Measurements from ENCODE around the gene TPCN1.
A peak's percentile ranks its signal among the peaks of the same experiment; 100 is the strongest.

The TPCN1 gene

DNA sequence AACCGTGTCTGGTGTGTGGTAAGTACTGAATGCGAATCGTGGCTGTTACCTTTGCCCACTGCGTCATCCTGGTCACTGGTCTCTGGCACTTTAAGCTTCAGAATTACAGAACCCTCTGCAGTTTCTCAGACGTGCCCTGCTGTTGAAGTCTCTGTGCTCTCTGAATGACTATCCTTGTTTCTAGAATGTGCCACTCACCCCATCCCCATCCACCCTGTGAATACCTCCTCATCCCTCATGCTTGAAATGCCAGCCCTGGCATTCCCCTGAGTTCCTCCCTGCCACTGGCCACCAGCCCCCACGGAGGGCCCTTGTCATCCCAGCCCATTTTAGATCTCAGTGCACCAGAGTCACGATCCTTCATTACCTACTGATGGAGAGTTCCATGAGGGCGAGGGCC, 21.3 kb downstream of the TPCN1 start:
- DNase-seq: no peak

DNA sequence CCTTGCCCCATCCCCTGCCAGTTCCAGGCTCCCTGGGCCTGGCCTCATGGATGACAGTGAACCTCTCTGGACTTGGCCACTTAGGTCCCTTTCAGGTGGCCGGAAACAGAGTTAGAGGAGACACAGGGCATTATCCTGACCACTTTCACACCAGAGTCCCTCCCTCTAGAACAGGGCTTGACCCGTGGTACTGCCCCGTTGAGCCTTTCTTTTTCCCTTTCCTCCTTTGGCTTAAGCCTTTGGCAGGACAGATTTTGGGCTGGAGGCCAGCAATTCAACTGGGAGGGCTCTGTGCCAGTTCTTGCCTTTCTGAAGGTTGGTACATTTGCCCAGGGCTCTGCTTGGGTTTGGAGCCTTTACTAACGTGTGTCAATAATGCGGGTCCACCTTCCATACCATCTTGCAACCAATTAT, 22.8 kb downstream of the TPCN1 start:
- peak; percentile 48 for DNase-seq

DNA sequence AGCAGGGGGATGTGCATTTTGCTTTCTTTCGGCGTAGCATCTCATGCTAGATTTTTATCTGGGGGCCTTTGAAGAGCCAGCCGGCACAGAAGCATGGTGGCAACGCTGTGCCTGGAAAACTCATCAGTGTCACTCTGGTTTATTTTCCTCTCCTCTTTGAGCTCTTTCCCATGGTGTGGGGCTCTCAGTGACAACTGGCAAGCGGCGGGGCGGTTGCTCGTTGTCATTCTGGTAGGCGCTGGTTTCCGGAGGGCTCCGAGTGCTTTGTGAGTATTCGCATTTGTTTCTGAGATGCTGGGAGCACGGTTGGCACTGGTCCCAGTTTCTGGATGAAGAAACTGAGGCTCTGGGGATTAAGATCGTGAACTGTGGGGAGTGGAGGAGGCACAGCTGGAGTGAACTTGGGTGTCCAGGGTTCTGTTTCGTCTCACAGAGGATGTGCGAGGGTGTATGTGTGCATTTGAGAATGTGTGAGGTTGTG, 23.3 kb downstream of the TPCN1 start:
- peak; percentile 24 for DNase-seq

GRCh38 chr12:113245695-113246477, 24.6 kb downstream of the TPCN1 start:
- DNase-seq: peak; percentile 98

GRCh38 chr12:113246478-113247122, 25.3 kb downstream of the TPCN1 start:
- peak; percentile 44 for DNase-seq

- no peak for DNase-seq
These were observed 26.1 kb downstream of the TPCN1 start for GRCh38 chr12:113247123-113248050.

GRCh38 chr12:113248051-113248825, 27.0 kb downstream of the TPCN1 start:
- DNase-seq: no peak

DNA sequence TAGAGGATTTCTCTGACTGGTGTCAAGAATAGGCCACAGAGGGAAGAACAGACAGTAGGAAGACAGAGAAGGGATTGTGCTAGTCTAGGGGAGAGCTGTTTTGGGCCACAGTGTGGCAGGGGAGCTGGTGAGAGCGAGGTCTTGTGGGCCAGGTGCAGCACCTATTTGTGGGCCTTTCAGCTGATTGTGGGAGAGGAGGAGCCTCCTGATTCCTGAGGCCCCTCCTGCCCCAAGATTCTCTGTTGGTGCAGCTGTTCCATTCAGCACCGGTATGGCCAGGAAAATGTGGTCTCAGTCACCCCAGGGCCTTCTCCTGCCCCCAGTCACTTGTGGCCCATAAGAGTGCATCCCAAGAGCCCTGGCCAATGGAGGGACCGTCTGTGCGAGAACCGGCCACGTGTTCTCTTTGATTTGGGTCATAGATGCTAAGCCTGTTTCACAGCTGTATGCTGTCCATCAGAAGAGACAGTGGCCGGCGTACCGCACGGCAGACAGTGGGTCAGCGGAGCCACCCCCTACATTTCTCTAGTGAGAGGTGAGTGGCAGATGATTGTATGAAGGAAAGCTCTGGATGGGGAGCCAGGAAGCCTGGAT, 27.7 kb downstream of the TPCN1 start:
- no peak for DNase-seq

- no peak for DNase-seq
These were observed 28.3 kb downstream of the TPCN1 start for GRCh38 chr12:113249546-113249945.

DNA sequence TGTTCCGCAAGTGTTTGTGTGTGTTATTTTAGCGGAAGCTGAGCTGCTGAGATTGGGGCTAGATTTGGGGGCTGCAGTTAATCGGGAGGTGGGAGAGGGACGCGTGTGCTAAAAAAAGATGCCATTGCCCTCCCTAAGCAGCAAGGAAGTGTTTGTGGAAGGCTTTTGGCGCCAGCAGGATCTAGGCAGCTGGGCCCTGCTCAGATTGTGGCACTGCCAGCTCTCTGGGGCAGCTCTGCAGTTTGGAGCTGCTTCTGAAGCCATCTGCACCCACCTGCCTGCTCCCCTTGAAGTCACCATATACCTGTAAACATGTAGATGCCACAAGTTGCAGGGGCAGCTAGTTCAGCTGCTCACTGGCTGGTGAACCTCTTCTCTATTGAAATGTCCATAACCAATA, 28.8 kb downstream of the TPCN1 start:
- no peak for DNase-seq

GRCh38 chr12:113251404-113252070, 30.3 kb downstream of the TPCN1 start:
- no peak for DNase-seq

- peak; percentile 11 for DNase-seq
These were observed 31.2 kb downstream of the TPCN1 start for GRCh38 chr12:113252494-113252893.

- DNase-seq: no peak
These were observed 32.4 kb downstream of the TPCN1 start for GRCh38 chr12:113253532-113254285.

DNA sequence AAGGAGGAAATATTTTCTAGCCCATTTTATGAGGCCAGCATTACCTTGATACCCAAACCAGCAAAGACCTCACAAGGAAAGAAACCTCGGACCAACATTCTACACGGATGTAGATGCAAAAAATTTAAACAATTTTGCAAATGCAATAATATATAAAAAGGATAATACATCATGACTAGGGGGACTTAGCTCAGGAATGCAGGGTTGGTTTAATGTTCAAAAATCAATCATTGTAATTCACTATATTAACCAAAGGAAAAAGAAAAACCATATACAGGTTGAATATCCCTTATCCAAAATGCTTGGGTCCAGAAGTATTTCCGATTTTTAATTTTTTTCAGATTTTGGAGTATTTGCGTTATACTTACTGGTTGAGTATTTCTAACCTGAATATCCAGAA, 33.0 kb downstream of the TPCN1 start:
- DNase-seq: no peak

DNA sequence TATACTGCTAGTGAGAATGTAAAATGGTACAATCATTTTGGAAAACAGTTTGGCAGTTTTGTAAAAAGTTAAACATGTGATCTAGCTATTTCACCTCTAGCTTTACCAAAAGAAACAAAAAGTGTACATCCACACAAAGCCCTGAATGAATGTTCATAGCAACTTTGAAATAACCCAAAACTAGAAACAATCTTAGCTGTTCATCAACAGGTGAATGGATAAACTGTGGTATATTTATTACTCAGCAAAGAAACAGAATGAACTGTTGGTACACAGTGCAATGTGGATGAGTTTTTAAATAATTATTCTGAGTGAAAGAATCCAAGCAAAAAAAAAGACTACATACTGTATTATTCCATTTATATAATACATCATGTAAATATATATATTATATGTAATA, 36.3 kb downstream of the TPCN1 start:
- DNase-seq: no peak

DNA sequence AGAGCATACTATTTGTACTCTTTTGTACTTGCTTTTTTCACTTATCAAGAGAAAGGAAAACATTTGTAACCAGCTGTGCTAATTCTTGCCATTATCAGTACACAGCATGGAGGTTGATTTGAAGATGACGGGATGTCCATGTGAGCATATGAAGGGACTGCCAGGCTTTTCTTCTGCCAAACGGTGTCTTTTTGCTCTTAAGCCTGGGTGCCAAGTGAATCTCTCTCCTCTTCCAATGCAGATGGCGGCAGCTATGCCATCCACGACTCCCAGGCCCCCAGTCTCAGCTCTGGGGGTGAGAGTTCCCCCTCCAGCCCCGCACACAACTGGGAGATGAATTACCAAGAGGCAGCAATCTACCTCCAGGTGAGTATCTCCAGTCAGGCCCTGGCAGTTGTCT, 38.9 kb downstream of the TPCN1 start:
- DNase-seq: peak; percentile 19

DNA sequence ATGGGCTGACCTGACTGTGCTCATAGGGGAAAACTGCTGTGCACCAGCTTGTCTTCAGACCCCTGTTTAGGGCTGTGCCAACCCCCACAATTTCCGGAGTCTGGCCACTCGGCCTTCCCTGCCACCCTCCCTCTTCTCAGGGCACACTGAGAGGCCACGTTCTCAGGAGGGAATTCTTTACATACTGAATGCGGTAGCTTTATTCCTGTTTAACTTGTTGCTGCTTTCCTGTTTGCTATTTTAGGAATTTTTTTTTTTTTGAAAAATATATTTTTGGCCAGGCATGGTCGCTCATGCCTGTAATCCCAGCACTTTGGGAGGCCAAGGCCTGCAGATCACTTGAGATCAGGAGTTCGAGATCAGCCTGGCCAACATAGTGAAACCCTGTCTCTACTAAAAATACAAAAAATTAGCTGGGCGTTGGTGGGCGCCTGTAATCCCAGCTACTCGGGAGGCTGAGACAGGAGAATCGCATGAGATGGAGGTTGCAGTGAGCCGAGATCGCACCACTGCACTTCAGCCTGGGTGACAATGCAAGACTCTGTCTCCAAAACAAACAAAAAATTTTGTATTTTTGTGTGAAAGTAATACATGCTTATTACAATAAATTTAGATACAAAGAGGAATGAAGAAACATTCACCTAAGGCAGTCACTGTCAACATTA, 39.5 kb downstream of the TPCN1 start:
- DNase-seq: no peak

- no peak for DNase-seq
These were observed 40.7 kb downstream of the TPCN1 start for GRCh38 chr12:113261847-113262470.

- DNase-seq: no peak
These were observed 41.4 kb downstream of the TPCN1 start for GRCh38 chr12:113262710-113263109.
